Activated effector memory CD4-positive, alpha-beta T cell treated with Interleukin-2 at 50 U/mL for 16 hours (primary cell): ENCODE measurements around the gene FAM185A.
"Not testable (repeated sequence)": the region's sequence is repeated elsewhere in the genome, so short reads cannot be mapped to it uniquely, and the experiment has no call there.

Experiments used
- DNase-seq: peaks from one replicate; pipeline ENCODE4 v3.0.0-alpha.2; 2020

FAM185A gene

DNA sequence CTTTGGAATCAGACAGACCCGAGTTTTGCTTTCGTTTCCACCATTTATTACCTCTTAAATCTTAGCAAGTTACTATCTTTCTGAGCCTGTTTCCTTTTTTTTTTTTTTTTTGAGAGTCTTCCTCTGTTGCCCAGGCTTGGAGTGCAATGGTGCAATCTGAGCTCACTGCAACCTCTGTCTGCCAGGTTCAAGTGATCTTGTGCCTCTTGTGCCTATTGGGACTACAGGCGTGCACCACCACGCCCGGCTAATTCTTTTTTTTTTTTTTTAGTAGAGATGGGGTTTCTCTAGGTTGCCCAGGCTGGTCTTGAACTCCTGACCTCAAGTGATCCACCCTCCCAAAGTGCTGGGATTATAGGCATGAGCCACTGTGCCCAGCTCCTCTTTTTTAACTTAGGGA is 84.5 kb downstream of the FAM185A start:
- DNase-seq = no peak

DNA sequence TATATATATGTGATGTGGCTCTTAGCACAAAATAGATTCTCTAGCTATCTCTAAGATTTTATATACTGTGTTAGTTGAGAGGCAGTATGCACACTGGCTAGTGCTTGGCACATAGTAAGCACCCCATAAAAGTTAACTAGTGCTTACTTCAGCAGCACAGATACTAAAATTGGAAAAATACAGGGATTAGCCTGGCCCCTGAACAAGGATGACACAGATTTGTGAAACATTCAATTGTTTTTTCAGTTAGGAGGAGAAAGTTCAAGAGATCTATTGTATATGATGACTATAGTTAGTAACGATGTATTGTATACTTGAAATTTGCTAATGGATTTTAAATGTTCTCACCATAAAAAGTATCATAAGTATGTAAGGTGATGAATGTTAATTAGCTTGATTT is 85.7 kb downstream of the FAM185A start:
- DNase-seq = no peak

DNA sequence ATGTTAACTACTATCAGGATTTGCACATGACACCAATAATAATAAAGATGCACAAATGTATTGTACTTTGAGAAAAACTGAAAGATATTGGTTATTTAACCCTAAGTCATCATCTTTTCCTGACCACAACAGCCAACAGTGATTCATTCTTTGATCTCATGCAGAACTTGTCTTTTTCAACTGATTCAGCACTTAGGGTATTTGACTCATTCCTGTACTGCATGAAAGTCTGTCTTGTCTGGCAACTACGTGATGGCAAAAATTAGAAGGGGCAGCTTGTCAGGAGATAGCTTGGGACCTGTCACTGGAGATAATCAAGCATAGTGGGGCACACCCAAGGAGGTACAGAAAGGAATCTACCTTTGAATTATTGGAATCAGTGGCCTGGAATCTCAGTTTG is 86.2 kb downstream of the FAM185A start:
- no peak for DNase-seq

DNA sequence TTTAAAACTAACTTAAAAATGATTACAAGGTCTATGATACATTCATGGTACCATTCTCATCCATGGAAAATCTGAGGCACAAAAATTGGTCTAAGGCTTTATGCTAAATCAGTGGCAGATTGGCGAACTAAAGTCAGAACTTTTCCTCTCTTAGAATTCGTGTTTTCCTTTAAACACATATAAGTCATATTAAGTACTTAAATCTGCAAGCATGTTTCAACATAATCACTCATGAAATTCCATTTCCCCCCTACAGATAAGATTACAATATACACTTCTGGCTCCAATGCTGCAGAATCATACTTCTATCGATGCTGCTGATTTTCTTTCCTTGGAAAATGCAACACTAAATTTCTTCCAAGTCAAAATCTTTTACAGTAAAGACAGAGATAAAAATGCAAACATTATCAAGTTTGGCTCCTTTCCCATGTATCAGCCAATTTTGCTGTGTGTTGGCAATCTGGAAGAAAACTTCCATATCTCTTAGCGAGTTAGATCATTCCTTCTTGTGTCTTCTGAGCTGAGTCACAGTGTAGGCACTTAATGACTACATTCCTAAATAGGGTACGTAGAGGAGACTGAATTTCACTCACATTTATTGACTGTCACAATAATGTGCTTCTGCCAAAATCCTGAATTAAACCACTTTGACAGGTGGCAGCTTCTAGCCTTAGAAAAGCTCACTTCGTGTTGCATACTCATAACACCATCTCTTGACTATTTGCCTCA is 87.6 kb downstream of the FAM185A start:
- DNase-seq = no peak

DNA sequence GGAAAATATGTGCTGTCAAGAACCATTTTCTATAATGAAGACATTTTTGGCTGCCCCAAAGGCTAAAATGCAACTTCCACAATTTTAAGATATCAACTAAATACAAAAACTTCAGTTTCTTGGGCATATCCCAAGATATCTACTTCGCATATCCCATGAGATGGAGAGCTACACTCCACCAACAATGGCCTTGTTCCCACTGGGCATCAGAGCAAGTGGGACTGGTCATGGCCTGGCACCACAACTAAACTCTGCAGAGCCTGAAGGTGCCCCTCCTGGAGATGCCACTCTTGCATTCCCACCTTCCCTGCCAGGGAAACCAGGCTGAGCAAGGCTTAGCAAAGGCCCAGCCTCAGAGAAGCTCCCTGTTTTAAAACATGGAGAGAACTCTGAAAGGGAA is 88.2 kb downstream of the FAM185A start:
- no peak for DNase-seq

DNA sequence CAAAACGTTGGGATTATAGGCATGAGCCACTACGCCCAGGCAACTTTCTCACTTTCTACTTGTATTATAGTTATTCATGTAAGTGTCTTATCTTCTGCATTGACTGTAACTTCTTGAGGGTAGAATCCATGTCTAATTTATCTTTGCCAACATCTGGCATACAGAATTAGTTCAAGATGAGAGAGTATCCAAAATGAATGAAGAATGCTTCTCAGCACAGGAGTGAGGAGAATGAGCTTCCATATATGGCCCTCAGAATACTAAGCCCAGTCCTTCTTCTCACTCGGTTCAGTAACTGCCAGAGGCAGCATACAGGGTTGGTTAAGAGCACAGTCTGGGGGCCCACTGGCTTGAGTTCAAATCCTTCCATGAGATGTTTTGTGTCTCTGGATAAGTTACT is 89.0 kb downstream of the FAM185A start:
- DNase-seq = no peak

DNA sequence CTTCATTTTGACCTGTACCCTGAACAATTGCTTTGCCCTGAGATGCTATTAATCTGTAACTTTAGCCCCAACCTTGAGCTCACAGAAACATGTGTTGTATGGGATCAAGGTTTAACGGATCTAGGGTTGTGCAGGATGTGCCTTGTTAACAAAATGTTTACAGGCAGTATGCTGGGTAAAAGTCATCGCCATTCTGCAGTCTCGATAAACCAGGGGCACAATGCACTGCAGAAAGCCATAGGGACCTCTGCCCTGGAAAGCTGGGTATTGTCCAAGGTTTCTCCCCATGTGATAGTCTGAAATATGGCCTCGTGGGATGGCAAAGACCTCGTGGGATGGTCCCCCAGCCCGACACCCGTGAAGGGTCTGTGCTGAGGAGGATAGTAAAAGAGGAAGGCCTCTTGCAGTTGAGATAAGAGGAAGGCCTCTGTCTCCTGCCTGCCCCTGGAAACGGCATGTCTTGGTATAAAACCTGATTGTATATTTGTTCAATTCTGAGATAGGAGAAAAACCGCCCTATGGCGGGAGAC is 89.8 kb downstream of the FAM185A start:
- not testable (repeated sequence) for DNase-seq

DNA sequence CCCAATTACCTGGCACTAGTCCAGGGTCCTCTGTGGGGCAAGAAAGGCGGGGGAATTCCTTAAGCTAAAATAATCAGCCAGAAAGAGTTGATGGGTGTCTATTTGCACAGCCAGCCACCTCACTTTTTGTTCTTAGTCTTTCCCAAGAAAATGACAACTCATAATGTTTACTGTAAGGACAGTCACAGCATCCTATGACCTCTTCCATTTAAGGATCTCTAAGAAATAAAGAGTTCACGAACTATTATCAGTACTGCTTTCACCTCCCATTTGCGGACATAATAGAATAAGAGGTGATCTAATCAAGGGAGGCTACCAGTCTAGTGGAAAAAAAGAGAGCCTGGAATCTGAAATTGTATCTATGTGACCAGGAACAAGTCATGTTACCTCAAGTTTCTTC is 91.6 kb downstream of the FAM185A start:
- no peak for DNase-seq

DNA sequence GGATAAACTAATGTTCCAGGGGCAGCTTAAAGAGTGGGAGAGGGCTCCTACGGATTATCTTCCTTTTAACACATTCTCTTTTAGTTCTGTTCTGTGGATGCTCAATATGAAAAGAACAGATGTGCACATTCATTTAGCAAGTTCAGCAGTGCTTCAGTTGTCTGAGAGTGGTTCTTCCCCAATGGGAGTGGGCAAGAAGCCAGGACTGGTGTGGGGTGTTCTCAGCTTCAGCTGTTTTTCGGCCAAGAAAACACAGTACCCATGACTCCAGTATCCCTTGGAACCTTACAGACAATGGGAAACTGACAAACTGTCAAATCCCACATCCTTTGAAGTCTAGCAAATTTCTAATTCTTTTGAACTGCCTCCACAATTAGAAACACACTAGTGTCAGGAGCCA is 92.5 kb downstream of the FAM185A start:
- no peak for DNase-seq

DNA sequence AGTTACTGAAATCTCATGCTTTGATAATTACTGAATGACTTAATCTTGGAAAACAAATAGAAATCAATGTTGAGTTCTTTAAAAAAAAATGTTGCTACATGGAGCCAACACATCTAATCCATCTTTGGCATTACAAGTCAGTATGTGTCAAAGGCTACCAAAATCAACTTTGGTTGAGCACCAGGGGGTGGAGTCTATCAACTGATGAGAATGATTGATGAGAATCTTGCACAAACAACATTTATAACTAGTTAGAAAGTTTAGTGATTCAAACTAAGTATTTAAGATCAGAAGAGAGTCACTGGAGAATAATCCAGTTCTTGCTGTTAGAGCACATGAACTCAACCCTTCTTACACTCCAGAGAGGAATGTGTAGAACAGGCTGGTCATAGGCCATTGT is 93.5 kb downstream of the FAM185A start:
- DNase-seq = no peak

DNA sequence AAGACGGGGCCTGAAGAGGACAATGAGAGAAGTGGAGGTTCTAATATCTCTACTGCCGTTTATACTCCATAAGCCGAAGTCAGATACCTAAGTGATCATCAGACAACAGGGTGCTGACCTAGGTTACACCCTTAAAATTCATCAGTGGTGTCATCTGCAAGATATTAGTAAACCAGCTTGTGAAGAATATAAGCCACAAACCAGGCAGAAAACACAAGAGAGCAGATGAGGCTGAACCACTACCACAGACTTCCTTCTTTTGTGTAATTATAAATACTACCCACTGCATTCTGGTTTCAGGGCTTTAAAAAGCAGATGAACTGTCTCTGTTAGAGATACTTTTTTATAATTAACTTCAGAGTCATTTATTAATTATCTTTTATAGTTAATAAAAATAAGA is 95.1 kb downstream of the FAM185A start:
- DNase-seq = no peak

DNA sequence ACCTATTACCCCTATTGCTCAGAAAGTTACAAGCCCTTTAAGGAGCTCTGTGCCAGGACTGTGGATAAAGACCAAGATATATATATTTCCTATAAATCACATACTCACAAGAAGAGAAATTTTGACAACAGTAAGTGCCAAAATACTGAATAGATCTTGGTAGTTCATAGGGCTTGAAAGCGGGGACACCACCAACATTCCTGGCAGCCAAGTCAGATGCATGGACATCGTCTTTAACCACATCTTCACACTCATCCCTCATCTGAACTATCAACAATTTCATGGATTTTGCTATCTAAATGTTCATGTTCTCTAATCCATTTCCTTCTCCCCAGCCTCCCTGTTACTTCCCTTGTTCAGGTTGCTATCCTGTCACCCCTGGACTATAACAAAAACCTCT is 96.5 kb downstream of the FAM185A start:
- no peak for DNase-seq

DNA sequence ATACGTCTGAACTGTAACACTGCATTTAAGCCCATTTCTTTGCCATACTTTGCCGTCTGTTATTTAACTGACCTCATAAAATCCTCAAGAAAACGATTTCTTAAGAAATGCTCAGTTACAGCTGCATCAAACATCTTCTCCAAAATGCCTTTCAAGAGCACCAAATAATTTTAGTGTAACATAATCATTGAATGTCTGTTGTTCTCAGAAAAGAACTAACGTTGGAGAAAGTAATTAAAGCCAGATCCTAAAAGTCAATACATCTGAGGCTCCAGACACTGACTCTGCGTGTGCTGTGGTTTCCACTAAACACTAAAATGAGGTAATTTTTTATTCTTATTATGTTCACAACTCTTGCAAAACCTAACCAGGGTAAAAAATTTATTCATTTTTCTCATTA is 100.3 kb downstream of the FAM185A start:
- no peak for DNase-seq

DNA sequence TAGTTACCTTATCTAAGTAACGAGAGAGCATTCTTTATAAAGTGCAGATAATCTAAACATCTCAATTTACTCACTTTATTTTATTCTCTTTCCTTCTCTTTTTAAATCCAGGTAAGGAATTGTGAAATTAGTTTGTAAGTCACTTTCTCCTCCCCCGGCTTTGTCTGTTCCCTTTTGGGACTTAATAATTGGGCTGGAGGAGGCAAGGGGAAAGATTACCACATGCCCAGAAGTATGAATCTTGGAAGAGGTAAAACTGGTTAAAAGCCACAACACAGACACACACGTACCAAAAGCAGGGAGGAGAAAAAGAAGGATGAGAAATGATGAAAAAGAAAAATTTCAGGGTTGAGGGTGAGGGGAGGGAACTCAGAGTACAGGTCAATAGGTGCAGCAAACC is 100.7 kb downstream of the FAM185A start:
- DNase-seq = no peak

DNA sequence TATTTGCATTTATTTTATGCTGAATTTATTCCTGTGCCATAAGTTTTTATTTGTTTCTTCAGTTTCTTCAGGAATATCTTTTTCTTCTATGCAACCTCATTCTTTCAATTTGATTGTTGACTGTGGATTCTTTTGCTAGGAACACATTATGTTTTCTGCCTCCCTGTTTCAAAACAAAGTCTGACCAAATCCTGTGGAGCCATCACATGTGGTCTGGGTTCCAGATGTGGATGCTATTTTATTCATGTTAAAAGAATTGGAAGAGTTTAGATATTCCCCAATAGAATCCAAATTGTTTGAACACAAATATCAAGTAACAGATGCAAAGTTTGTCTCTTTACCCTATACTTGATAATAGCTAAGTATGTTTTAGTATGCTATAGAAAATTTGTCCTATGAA is 107.2 kb downstream of the FAM185A start:
- no peak for DNase-seq
